ENCODE measurements around the gene MICALL1.

DNA sequence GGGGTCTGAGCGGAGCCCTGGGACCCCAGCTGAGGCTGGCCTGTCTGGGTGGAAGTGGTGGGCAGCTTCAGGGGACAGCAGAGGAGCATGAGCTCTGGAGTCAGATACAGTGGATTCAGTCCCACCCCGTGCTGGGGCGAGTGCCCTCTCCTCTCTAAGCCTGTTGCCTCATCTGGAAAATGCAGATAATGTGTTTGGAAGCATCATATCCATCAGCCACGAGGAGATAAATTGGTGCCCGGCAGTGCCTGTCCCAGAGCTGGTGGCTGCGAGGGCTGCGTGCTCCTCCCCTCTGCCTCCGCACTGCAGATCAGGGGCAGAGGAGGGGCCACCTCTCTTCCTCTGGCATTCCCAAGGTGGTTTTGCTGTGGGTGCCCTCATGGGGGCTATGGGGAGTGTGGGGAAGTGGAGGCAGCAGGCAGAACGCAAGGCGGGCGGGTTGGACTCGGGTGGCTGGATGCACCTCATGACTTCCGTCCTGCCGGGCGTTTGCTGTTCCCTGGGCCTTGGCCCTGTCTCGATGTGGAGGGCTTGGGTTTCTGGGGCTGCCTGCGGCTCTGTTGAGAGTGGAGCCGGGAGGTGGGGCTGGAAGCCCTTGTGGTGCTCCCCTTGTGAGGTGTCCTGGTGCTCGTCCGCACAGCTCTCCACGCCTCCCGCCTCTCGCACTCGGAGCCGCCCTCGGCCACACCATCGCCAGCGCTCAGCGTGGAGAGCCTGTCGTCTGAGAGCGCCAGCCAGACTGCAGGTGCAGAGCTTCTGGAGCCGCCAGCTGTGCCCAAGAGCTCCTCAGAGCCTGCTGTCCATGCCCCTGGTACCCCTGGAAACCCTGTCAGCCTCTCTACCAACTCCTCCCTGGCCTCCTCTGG is 20.9 kb downstream of the MICALL1 start:
- TF ChIP-seq CTCF (IDR thresholded peaks at IDR 0.05; ENCODE audit: insufficient read depth, low read length) (no peak), POLR2AphosphoS5 (IDR thresholded peaks at IDR 0.05; ENCODE audit: low read depth) (no peak), GABPA (IDR thresholded peaks at IDR 0.05; ENCODE audit: low read depth) (no peak)
- TF ChIP-seq, protein P1, sequence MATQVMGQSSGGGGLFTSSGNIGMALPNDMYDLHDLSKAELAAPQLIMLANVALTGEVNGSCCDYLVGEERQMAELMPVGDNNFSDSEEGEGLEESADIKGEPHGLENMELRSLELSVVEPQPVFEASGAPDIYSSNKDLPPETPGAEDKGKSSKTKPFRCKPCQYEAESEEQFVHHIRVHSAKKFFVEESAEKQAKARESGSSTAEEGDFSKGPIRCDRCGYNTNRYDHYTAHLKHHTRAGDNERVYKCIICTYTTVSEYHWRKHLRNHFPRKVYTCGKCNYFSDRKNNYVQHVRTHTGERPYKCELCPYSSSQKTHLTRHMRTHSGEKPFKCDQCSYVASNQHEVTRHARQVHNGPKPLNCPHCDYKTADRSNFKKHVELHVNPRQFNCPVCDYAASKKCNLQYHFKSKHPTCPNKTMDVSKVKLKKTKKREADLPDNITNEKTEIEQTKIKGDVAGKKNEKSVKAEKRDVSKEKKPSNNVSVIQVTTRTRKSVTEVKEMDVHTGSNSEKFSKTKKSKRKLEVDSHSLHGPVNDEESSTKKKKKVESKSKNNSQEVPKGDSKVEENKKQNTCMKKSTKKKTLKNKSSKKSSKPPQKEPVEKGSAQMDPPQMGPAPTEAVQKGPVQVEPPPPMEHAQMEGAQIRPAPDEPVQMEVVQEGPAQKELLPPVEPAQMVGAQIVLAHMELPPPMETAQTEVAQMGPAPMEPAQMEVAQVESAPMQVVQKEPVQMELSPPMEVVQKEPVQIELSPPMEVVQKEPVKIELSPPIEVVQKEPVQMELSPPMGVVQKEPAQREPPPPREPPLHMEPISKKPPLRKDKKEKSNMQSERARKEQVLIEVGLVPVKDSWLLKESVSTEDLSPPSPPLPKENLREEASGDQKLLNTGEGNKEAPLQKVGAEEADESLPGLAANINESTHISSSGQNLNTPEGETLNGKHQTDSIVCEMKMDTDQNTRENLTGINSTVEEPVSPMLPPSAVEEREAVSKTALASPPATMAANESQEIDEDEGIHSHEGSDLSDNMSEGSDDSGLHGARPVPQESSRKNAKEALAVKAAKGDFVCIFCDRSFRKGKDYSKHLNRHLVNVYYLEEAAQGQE (IDR thresholded peaks at IDR 0.05; ENCODE audit: insufficient replicate concordance, low read depth) = no peak

Measured in HL-60 (cell line).